ENCODE results near the gene TMEM8B. TPM values are rescaled to one million over a fixed set of nuclear protein-coding genes. Genes with fewer than 3 reads are reported as not detected.

Gene TMEM8B
- total RNA-seq, 1 experiment from 2014 or later, result 7.2 TPM

GRCh38 chr9:35845824-35846771 is 17.1 kb downstream of the TMEM8B start:
- TF ChIP-seq, protein P1, sequence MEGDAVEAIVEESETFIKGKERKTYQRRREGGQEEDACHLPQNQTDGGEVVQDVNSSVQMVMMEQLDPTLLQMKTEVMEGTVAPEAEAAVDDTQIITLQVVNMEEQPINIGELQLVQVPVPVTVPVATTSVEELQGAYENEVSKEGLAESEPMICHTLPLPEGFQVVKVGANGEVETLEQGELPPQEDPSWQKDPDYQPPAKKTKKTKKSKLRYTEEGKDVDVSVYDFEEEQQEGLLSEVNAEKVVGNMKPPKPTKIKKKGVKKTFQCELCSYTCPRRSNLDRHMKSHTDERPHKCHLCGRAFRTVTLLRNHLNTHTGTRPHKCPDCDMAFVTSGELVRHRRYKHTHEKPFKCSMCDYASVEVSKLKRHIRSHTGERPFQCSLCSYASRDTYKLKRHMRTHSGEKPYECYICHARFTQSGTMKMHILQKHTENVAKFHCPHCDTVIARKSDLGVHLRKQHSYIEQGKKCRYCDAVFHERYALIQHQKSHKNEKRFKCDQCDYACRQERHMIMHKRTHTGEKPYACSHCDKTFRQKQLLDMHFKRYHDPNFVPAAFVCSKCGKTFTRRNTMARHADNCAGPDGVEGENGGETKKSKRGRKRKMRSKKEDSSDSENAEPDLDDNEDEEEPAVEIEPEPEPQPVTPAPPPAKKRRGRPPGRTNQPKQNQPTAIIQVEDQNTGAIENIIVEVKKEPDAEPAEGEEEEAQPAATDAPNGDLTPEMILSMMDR (IDR thresholded peaks at IDR 0.05 in 2 of 3, conservative IDR thresholded peaks at IDR 0.05 in 1 of 3; ENCODE audit: borderline replicate concordance in 1 of 3, insufficient read depth in 1 of 3, low read depth in 2 of 3, low read length in 2 of 3), result no peak
- TF ChIP-seq POLR2A (IDR thresholded peaks at IDR 0.05; ENCODE audit: borderline replicate concordance, extremely low read depth, insufficient read depth, insufficient read length) (no peak), ZFX (IDR thresholded peaks at IDR 0.05) (no peak), JUND (IDR thresholded peaks at IDR 0.05) (no peak), SP1 (IDR thresholded peaks at IDR 0.05; ENCODE audit: low read depth) (no peak), RAD21 (IDR thresholded peaks at IDR 0.05; ENCODE audit: low read depth) (no peak), SIN3A (IDR thresholded peaks at IDR 0.05; ENCODE audit: low read depth) (no peak), TCF7L2 (IDR thresholded peaks at IDR 0.05; ENCODE audit: borderline replicate concordance, extremely low read depth, insufficient read depth, insufficient read length) (no peak), ZNF274 (IDR thresholded peaks at IDR 0.05; ENCODE audit: low read depth, low read length) (no peak)
- CTCF ChIA-PET, result no interaction called here
- no peak for DNase-seq (ENCODE audit: low read depth, low spot score)
- H3K79me2 ChIP-seq (ENCODE audit: insufficient read depth, low read length), result no peaks in the 10 kb centered on the region
- ATAC-seq, result no peak
- POLR2A ChIA-PET, result no interaction called here
- RAD21 ChIA-PET (ENCODE audit: low non-redundant PET in 1 of 2, low total read pairs in 2 of 2, uncharacterized antibody in 2 of 2, unreplicated experiment in 2 of 2), result no interaction called here
- no peak overlapping the region for H3K27ac ChIP-seq (ENCODE audit: low read depth, low read length)
- no TSS peak for BruUV-seq (replicated peaks)
- peaks cover 0 to 13% of the 10 kb centered on the region in 2 experiments; a peak in 2 of 4 replicates for H3K4me1 ChIP-seq (ENCODE audit: control insufficient read depth in 1 of 2, insufficient read depth in 2 of 2, low read length in 2 of 2)
- no peaks in the 10 kb centered on the region for H4K20me1 ChIP-seq (ENCODE audit: insufficient read depth)
- H3K27me3 ChIP-seq (ENCODE audit: insufficient read depth, low read length), result no peaks in the 10 kb centered on the region
- H3K4me2 ChIP-seq (ENCODE audit: low read length), result no peak overlapping the region
- no peaks in the 10 kb centered on the region for H3K36me3 ChIP-seq (ENCODE audit: control insufficient read depth in 1 of 2, insufficient read depth in 2 of 2, low read length in 2 of 2)
- H3K9me2 ChIP-seq (ENCODE audit: insufficient read depth), result no peaks in the 10 kb centered on the region
- no peak overlapping the region for H2AFZ ChIP-seq (ENCODE audit: low read depth, low read length, poor library complexity, severe bottlenecking)
- no peak overlapping the region for H3K4me3 ChIP-seq (replicated peaks in 1 of 2; ENCODE audit: low read depth in 1 of 2, low read length in 2 of 2)
- H3K9me3 ChIP-seq (ENCODE audit: control insufficient read depth in 1 of 2, insufficient read depth in 1 of 2, low read depth in 1 of 2, low read length in 2 of 2), result no peaks in the 10 kb centered on the region
- no peak overlapping the region for H3K9ac ChIP-seq (ENCODE audit: low read length)
- intact Hi-C loops (cut with micrococcal nuclease), result no loop called here
